ENCODE data around the gene SARS2.

The SARS2 gene

GRCh38 chr19:38917921-38918491 is 12.6 kb downstream of the SARS2 start:
- Histone ChIP-seq H3K4me3 (ENCODE audit: low read length, poor library complexity, severe bottlenecking) (no peak overlapping the region), H3K79me2 (ENCODE audit: insufficient read depth, low read length) (no peaks in the 10 kb centered on the region), H3K4me1 (ENCODE audit: insufficient read depth, low read length, poor library complexity, severe bottlenecking) (peaks cover 3% of the 10 kb centered on the region), H4K20me1 (ENCODE audit: insufficient read depth, low read length, poor library complexity, severe bottlenecking) (no peaks in the 10 kb centered on the region), H3K4me2 (ENCODE audit: low read depth, low read length, poor library complexity, severe bottlenecking) (no peak overlapping the region), H2AFZ (ENCODE audit: low read length) (no peak overlapping the region), H3K9me3 (ENCODE audit: insufficient read depth, low read depth, low read length) (no peaks in the 10 kb centered on the region), H3K9ac (ENCODE audit: low read depth, low read length, poor library complexity, severe bottlenecking) (no peak overlapping the region), H3K27me3 (ENCODE audit: insufficient read depth, low read length, poor library complexity, severe bottlenecking) (no peaks in the 10 kb centered on the region), H3F3A (ENCODE audit: low read depth) (no peaks in the 10 kb centered on the region), H3K36me3 (ENCODE audit: insufficient read depth, low read length) (peaks cover 3% of the 10 kb centered on the region; the same call in 1 of the 2 replicates), H3K9me2 (replicated peaks; ENCODE audit: low read depth, low read length) (no peaks in the 10 kb centered on the region)
- no peak; the same call in 1 of the 2 replicates for TF ChIP-seq CTCF (conservative IDR thresholded peaks at IDR 0.05; ENCODE audit: low read length)
- TF ChIP-seq EZH2phosphoT487 (IDR thresholded peaks at IDR 0.05; ENCODE audit: borderline replicate concordance), result no peak

GRCh38 chr19:38917516-38917915 is 13.0 kb downstream of the SARS2 start:
- H3K9me2 ChIP-seq (replicated peaks; ENCODE audit: low read depth, low read length), result no peaks in the 10 kb centered on the region
- H3F3A ChIP-seq (ENCODE audit: low read depth), result no peaks in the 10 kb centered on the region
- H3K36me3 ChIP-seq (ENCODE audit: insufficient read depth, low read length), result peaks cover 3% of the 10 kb centered on the region; the same call in 1 of the 2 replicates
- no peak overlapping the region for H3K4me3 ChIP-seq (ENCODE audit: low read length, poor library complexity, severe bottlenecking)
- no peaks in the 10 kb centered on the region for H3K79me2 ChIP-seq (ENCODE audit: insufficient read depth, low read length)
- H3K4me1 ChIP-seq (ENCODE audit: insufficient read depth, low read length, poor library complexity, severe bottlenecking), result peaks cover 7% of the 10 kb centered on the region
- TF ChIP-seq CTCF (conservative IDR thresholded peaks at IDR 0.05; ENCODE audit: low read length), result no peak
- TF ChIP-seq EZH2phosphoT487 (IDR thresholded peaks at IDR 0.05; ENCODE audit: borderline replicate concordance), result no peak
- H2AFZ ChIP-seq (ENCODE audit: low read length), result no peak overlapping the region
- H3K27me3 ChIP-seq (ENCODE audit: insufficient read depth, low read length, poor library complexity, severe bottlenecking), result no peaks in the 10 kb centered on the region
- no peak overlapping the region for H3K4me2 ChIP-seq (ENCODE audit: low read depth, low read length, poor library complexity, severe bottlenecking)
- H3K9me3 ChIP-seq (ENCODE audit: insufficient read depth, low read depth, low read length), result no peaks in the 10 kb centered on the region
- no peaks in the 10 kb centered on the region for H4K20me1 ChIP-seq (ENCODE audit: insufficient read depth, low read length, poor library complexity, severe bottlenecking)
- H3K9ac ChIP-seq (ENCODE audit: low read depth, low read length, poor library complexity, severe bottlenecking), result no peak overlapping the region

GRCh38 chr19:38915329-38916321 is 14.9 kb downstream of the SARS2 start:
- H3K9me3 ChIP-seq (ENCODE audit: insufficient read depth, low read depth, low read length), result no peaks in the 10 kb centered on the region
- TF ChIP-seq CTCF (conservative IDR thresholded peaks at IDR 0.05; ENCODE audit: low read length) (no peak), EZH2phosphoT487 (IDR thresholded peaks at IDR 0.05; ENCODE audit: borderline replicate concordance) (no peak)
- H3K4me1 ChIP-seq (ENCODE audit: insufficient read depth, low read length, poor library complexity, severe bottlenecking), result peaks cover 7% of the 10 kb centered on the region
- no peak overlapping the region for H3K4me2 ChIP-seq (ENCODE audit: low read depth, low read length, poor library complexity, severe bottlenecking)
- H3K79me2 ChIP-seq (ENCODE audit: insufficient read depth, low read length), result no peaks in the 10 kb centered on the region
- H3K36me3 ChIP-seq (ENCODE audit: insufficient read depth, low read length), result no peaks in the 10 kb centered on the region
- no peaks in the 10 kb centered on the region for H3K27me3 ChIP-seq (ENCODE audit: insufficient read depth, low read length, poor library complexity, severe bottlenecking)
- H3K9ac ChIP-seq (ENCODE audit: low read depth, low read length, poor library complexity, severe bottlenecking), result no peak overlapping the region
- no peaks in the 10 kb centered on the region for H3K9me2 ChIP-seq (replicated peaks; ENCODE audit: low read depth, low read length)
- H4K20me1 ChIP-seq (ENCODE audit: insufficient read depth, low read length, poor library complexity, severe bottlenecking), result no peaks in the 10 kb centered on the region
- H3F3A ChIP-seq (ENCODE audit: low read depth), result no peaks in the 10 kb centered on the region
- H3K4me3 ChIP-seq (ENCODE audit: low read length, poor library complexity, severe bottlenecking), result no peak overlapping the region
- H2AFZ ChIP-seq (ENCODE audit: low read length), result no peak overlapping the region

Measured in Loucy (cell line).